Hematopoietic multipotent progenitor cell treated with erythropoietin and hydrocortisone succinate and interleukin-3 and kit ligand, for 15 days (in vitro differentiated cells): Measurements from ENCODE around the gene ZKSCAN4.

ENCODE experiments used
- DNase-seq: peaks from one replicate; pipeline ENCODE4 v3.0.0-alpha.2; 2015; ENCODE audit warnings: low spot score

The ZKSCAN4 gene

DNA sequence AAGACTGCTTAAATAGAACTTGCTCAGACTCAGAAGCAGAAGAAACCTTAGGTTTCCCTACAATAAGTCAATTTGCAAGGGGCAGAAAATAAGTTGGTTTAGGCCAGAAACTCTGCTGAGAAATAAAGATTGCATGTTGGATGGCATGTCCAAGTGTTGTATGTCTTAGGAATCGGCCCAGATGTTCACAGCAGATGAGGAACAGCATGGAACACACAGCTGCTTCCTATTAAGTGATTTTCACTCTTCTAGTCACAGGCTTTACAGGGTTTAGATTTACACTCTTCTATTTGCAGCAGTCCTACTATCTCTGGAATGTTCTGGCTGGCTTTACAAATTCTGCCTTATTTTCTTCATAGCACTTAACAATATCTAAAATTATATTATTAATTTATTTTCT is 3.2 kb downstream of the ZKSCAN4 start:
- no peak for DNase-seq

DNA sequence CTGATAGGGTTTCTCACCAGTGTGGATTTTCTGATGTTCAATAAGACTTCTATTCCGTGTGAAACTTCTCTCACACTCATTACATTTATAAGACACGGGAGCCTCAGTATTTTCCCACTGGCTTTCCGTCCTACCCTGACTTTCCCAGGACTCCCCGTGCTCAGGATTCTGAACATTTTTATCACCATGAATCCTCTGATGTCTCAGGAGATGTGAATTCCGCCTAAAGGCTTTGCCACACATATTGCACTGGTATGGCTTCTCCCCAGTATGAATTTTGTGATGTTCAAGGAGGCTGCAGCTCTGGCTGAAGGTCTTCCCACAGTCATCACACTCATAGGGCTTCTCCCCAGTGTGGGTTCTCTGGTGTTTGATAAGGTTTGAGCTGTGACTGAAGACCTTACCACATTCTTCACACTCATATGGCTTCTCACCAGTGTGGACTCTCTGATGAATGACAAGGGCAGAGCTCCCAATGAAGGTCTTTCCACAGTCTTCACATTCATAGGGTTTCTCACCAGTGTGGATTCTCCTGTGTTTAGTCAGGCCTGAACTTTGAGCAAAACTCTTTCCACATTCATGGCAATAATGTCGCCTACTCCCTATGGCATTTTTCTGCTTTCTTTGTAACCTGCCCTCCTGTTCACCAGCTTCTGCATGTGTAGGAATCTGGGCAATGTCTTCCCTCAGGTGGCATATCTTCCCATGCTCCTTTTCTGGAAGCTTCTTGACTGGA is 6.7 kb downstream of the ZKSCAN4 start:
- no peak for DNase-seq

DNA sequence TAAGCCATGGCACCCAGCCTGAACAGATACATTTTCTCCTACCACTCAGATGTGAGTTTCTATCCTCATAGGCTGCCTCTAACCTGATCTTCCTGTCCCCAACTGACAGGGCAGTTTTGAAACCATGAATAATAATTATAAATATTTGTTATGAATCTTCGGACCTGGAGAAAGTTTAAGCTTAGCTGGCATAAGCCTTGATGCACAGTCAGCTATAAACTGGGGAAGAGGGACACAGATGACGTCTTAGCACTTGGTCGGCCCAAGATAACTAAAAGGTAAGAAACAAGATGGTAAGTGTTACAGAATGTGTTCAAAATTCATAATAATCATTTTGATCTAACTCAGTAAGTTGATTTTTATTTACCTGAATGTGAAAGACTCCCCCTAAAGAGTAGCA is 8.1 kb downstream of the ZKSCAN4 start:
- DNase-seq, result no peak

DNA sequence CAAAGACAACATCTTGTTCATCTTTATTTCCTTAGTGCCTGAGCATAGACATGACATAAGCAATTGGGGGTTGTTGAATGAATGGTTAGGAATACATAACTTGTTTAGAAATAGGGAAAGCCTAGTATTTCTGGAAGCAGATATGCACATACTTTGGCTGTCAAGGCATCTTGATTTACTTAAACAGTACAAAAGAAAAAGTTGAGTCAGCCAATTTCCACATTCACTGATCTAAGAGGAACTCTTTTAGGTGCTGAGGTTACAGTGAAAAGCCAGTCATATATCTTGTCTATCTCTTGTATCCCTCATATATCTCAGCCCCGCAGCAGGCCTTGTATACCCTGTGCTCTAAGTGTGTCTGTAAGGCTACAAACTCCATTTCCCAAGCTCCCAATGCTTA is 11.6 kb downstream of the ZKSCAN4 start:
- no peak for DNase-seq

DNA sequence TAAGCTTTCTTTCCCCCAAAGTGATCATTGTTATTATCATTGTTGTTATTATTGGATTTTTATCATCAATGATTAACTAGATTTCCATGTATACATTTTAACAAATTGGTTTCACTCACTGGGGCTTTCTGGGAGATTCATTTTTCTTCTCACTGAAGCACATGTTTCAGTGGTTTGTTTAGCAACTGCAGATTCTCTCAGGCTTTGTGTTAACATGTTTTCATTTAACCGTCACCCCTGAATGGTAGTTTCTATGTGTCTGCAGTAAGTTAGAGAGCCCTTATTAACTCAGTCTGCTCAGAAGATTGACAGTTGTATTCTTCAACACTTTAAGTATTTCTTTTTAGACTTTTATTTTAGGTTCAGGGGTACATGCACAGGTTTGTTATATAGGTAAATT is 12.4 kb downstream of the ZKSCAN4 start:
- no peak for DNase-seq

DNA sequence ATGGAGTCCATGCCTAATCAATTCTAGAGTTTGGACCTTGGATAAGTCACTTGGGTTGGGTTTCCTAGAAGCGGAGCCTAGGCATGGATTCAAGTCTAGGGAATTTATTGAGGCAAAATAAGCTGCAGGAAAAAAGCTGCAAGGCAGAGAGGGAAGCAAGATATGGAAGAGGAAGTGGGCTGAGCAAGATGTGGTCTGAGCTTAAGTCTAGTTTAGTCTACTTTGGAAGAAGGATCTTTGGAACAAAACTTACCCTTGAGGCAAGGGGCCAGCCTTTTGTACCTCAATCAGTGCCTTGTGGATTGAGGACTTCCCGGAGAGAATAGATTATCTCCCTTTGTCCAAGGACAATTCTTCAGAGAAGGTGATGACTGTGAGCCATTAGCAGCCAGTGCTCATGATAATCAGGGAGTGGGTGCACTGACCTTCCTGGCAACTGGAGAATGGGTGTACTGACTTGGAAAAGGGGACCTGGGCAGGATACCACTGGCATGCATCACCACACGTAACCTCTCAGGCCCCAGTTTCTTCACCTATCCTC is 16.1 kb downstream of the ZKSCAN4 start:
- DNase-seq, result no peak

DNA sequence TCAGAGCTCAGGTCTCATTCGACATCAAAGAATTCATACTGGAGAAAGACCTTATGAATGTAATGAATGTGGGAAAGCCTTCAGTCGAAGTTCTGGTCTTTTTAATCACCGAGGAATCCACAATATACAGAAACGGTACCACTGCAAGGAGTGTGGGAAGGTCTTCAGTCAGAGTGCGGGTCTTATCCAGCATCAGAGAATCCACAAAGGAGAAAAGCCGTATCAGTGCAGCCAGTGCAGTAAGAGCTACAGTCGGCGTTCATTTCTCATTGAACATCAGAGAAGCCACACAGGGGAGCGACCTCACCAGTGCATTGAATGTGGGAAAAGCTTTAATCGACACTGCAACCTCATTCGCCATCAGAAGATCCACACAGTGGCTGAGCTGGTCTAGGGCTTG is 19.3 kb downstream of the ZKSCAN4 start:
- DNase-seq, result no peak

DNA sequence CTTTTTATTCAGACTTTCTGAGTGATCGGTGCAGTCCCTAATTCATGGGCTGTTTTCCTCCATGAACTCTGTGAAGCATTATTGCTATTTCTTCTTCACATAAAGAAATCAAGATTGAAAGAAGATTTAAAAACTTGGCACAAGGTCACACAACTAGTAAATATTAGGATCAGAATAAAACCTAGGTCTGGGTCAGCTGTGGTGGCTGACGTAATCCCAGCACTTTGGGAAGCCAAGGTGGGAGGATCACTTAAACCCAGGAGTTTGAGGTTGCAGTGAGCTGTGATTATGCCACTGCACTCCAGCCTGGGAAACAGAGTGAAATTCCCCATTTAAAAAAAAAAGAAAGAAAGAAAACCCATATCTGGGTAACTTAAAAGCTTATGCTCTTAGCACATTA is 25.6 kb downstream of the ZKSCAN4 start:
- DNase-seq, result no peak

DNA sequence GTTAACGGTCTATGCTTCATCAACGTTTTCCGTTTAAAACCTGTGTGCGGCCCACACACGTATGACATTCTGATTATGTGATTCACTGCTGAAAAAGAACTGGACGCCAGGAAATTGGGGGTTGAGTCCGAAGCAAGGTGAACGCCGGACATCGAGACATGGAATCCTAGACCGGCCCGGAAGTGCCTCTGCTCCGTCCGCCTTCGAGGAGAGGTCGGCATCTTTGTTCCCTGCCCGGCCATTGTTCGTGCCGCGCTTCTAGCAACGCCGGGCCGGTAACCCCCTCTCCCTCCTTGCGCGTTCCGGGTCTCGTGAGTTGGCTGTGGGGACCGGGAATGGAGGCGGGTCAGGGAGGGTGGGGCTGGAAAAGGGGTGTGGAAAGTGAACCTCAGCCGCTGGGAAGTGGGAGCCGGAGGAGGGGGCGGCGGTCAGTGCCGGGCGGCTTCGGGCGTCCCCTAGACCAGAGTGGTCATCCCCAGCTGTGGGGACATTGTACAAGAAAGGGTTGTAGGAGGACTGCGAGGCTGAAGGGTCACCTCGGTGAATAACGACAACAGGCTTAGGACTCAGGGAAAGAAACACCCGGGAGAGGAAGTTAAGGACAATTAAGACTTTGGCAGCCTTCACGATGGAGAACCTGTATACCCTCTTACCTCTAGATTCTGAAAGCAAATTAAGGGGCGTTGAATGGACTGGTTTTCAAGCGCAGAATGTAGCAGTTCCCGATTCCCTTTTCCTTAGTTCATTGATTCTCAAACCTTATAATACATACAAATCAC is 26.8 kb downstream of the ZKSCAN4 start, which contains the start of gene ZSCAN9:
Gene ZSCAN9, plus strand, starts transcription at position 220 of the 779 bp plus-strand sequence. CDS start 1,810 bp downstream, outside the sequence.
- DNase-seq, result peak; percentile 36

DNA sequence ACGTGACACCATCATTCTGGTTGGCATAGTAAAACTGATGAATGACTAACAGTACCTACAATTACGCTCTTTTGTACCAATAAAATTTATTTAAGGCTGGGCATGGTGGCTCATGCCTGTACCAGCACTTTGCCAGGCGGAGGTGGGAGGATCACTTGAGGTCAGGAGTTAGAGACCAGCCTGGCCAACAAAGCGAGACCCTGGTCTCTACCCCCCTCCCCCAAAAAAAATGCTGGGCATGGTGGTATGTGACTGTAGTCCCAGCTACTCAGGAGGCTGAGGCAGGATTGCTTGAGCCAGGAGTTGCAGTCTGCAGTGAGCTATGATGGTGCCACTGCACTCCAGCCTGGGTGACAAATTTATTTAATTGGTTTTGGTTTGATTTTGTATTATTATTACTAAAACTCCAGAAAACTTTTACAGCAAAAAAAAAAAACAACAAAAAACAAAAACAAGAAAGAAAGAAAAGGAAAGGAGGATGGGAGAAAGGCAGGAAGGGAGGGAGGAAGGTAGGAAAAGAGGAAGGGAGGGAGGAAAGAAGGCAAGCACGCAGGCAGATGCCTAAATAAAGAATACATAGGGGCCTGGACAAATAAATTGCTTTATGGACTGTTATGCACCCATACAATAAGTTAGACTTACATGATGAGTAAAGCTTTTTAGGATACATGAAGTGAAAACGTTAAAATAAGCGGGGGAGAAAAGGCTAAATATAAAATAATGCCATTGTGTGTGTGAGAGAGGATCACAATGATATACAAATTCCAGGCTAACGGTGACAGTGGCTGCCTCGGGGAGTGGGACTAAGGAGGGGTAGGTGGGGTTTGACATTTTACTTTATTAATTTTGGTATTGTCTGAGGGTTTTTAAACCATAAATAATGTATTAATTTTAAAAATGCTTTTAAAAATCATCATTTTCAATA is 27.7 kb downstream of the ZKSCAN4 start:
- no peak for DNase-seq

DNA sequence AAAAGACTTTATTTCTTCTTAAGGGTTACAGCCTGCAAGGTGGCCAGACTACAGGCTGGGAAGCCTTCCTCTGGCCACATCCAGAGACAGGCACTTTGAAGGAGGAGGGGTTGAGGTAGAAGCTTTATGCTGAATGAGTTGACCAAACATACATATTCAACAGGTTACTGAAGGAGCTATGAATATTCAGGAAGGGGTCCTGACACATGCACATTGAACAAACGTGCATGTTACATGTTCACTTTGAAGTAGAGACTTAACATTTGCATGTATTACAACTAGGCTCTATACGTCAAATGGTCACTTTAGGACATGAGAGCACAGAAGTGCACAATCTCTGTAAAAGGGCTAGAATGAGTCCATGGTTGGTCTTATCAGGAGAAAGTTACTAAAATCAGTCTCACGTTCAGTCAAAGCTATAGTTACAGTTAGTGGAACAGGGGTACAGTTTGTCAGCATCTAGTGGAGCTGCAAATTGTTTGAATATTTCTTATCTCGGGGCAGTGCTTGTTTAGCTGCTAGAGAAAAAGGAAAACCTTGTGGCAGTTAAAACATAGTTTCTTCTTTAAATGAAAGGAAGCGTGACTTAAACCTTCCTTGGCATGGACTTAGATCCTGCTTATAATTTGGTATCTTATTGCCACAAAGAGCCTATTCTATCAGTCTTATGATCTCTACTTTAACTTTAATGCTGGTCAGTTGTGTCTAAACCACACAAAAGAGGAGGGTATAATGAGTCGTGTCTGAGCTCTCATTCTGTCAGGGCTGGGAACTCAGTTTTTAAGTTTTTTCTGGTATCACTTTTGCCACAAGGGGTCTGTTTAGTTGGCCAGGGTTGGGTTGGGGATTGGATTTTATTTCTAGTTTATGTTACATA is 31.6 kb downstream of the ZKSCAN4 start:
- DNase-seq, result no peak

DNA sequence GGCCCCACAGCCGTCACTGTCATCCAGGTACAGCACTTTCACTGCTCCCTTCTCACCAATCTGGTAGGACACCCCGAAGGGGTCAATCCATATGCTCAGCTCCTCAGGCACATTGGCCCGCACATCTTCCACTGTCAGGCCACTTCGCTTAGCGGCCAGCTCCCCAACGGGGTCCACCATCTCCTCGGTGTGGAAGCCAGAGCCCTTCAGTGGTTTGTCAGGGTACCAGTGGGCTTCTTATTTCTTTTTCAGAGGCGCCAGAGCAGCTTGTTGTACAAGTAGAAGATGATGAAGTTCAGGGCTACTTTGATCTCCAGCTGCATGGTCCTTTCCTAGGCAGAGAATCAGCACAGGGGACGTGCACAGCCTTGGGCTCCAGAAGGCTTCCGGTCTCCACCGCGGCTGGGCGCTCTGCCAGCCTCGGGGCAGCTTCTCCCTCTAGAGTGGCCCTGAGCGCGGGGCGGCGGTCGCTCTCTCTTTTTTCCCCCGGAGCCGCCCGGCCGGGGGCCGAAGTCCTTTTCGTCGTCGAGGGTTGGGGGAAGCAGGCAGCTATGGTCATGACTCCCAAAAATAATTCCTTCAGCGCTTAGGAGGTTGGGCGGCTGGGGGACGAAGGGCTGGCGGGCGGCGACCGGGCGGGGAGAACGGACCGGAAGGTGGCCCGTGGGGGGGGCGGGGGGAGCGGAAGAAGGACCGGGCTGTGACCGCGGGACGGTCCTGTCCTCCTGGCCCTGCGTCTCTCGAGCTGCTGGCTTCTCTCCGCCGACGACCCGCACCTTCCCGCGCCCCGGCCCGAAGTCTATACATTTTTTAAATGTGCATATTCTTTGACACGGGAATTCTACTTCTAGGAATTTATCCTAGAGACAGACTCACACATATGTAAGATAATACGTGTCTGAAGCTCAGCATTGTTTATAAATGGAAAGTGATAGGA is 33.5 kb downstream of the ZKSCAN4 start:
- peak; percentile 74 for DNase-seq

DNA sequence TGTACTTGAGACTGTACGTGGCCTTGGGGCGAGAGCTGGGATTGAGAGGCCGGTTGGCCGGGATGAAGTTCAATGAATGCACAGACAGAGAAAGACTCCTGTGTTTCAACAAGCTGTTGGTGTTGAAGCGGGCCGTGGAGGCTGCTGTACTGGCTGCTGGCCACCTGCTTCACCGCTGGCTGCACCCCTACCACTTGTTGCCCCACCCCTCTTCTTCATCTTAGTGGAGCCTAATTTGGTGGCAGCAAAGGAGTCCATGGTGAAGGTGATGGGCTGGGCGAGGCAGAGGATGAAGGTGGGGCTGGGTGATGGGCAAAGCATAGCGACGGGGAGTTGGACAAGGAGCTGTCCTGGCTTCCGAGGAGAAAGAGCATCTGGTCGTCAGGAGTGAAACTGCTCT is 34.2 kb downstream of the ZKSCAN4 start:
- no peak for DNase-seq

DNA sequence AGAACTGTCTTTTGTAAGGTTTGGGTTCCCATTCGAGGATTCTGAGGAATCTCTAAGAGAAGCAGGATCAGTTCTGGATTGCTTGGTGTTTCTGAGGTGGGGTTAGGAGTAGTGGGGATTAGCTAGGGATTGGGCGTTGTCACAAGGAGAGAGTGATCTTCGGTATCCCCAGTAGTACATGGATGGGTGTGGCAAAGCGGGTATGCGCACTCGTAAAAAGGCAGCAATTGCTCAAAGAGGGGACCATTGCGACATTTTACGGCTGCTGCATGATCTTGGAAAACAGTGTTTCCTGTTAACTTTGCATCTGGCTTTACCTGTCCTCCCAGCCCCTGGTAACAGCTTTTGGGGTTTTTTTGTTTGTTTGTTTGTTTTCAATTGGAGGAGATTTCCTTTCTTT is 36.6 kb downstream of the ZKSCAN4 start:
- DNase-seq, result no peak

DNA sequence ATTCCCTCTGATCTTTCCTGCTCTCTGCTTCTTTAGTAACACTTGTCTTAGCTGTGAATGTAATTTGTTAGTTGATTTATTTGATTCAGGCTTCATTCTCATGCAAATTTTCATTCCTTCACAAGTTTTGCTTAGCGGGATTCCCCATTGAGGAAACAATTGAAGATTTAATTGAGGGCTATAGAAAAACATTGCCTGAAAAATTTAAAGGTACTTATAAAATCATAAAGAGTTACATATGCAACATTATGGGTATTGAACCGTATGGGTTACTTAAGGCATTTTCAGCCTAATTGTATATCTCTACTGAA is 38.9 kb downstream of the ZKSCAN4 start:
- no peak for DNase-seq

DNA sequence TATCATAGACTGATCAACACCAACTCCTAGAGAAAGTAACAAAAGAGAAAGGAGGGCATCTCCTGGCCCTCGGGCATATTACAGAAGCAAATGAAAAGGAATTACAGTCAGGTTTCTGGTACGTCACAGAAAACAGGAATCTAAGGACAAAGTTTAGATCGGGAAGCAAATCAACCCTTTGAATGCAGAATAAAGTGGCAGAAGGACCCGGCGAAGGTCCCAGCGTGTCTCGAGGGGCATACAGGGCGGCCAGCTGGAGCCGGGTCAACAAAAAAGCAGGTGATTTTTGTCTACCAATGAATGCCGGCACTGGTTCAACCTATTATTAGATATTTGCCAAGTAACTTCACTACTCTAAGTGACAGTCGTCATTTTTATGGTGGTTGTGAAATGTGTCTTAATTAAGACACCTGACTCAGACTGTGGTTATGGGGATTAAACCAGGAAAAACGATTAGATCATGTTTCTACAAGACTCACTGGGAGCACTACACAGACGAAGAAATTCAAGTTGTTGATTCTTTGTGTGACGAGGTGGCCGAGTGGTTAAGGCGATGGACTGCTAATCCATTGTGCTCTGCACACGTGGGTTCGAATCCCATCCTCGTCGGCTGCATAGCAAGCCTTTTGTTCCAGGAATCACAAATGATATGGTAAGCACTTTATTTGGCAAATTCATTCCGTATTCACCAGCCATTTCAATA is 39.4 kb downstream of the ZKSCAN4 start:
- peak; percentile 40 for DNase-seq

DNA sequence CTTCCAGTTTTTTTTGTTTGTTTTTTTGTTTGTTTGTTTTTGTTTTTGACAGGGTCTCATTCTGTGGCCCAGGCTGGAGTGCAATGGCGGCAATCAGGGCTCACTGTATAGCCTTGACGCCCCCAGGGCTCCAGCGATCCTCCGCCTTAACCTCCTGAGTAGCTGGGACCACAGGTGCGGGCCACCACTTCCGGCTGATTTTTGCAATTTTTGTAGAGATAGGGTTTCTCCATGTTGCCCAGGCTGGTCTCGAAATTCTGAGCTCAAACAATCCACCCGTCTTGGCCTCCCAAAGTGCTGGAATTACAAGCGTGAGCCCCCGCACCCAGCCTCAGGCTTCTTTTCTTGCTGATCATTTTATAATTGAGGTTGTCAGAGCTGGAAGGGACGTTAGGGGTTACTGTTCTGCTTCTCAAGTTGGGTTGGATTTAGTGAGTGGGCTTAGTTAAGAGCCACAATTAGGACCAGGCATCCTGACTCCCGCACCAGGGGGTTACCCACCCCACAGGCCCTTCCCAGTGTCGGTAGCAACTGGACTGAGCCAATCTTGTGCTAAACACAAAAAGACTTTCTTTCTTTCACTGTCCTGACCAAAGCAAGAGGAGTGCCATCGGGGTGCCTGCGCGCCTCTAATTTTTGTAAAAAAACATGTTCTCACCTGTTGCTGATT is 40.1 kb downstream of the ZKSCAN4 start:
- no peak for DNase-seq

DNA sequence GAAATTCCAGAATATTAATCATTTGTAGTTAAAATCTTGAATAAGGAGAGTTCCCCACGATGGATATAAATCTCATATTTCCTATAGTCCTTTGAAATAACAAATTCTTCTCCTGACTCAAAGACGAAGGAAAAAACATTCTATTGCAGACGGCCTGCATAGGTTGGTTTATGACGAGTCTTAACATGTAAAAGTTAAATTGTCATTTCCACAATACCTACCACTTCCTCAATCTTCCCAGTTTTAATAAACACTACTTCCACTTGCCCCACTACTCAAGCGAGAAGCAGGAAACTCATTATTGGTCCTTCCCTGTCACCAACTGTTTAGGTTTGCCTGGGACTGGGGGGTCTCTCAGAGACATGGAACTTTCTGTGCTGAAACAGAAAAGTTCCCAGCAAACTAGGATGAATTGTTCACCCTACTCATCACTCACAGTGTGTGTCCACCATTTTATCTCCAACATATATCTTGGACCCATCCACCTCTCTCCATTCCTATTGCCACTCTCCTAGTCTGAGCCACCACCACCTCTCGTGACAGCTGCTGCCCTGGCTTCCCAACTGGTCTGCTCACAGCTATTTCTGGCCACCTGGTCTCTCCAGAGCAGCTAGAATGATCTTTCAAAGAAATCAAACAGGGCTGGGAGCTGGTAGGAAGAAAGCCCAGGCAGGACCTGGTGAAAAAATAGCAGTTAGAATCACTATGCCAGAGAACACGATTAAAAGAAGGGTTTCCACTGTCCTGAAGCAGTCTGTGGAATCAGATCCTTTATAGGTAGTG is 42.1 kb downstream of the ZKSCAN4 start:
- no peak for DNase-seq
